Measurements from ENCODE around the gene SOX21.
"Not testable (repeated sequence)": the region's sequence is repeated elsewhere in the genome, so short reads cannot be mapped to it uniquely, and the experiment has no call there.

The SOX21 gene

GRCh38 chr13:94712287-94712811 lies at the start of gene SOX21:
Gene SOX21 (minus strand): TSS chr13:94712545. CDS start chr13:94712049, 496 bp downstream.
- no peak for DNase-seq (ENCODE audit: low read depth in 2 of 3, low spot score in 1 of 3)

- no peak for DNase-seq (ENCODE audit: low read depth in 2 of 3, low spot score in 1 of 3)
Measured at GRCh38 chr13:94761407-94761806, 49.1 kb upstream of the SOX21 start.

GRCh38 chr13:94759120-94759728 lies 46.9 kb upstream of the SOX21 start:
- no peak for DNase-seq (ENCODE audit: low read depth in 2 of 3, low spot score in 1 of 3)

- no peak for DNase-seq (ENCODE audit: low read depth in 2 of 3, low spot score in 1 of 3)
Measured at GRCh38 chr13:94758436-94758960, 46.2 kb upstream of the SOX21 start.

- DNase-seq (ENCODE audit: low read depth in 2 of 3, low spot score in 1 of 3), result no peak
Measured at GRCh38 chr13:94753327-94753726, 41.0 kb upstream of the SOX21 start.

- DNase-seq (ENCODE audit: low read depth in 2 of 3, low spot score in 1 of 3), result no peak
Measured at GRCh38 chr13:94749162-94749561, 36.8 kb upstream of the SOX21 start.

GRCh38 chr13:94739235-94739634 lies 26.9 kb upstream of the SOX21 start:
- no peak for DNase-seq (ENCODE audit: low read depth in 2 of 3, low spot score in 1 of 3)

- DNase-seq (ENCODE audit: low read depth in 2 of 3, low spot score in 1 of 3), result no peak
Measured at GRCh38 chr13:94731028-94731427, 18.7 kb upstream of the SOX21 start.

- DNase-seq (ENCODE audit: low read depth in 2 of 3, low spot score in 1 of 3), result not testable (repeated sequence)
Measured at GRCh38 chr13:94729941-94730340, 17.6 kb upstream of the SOX21 start.

- DNase-seq (ENCODE audit: low read depth in 2 of 3, low spot score in 1 of 3), result no peak
Measured at GRCh38 chr13:94726425-94726824, 14.1 kb upstream of the SOX21 start.

DNA sequence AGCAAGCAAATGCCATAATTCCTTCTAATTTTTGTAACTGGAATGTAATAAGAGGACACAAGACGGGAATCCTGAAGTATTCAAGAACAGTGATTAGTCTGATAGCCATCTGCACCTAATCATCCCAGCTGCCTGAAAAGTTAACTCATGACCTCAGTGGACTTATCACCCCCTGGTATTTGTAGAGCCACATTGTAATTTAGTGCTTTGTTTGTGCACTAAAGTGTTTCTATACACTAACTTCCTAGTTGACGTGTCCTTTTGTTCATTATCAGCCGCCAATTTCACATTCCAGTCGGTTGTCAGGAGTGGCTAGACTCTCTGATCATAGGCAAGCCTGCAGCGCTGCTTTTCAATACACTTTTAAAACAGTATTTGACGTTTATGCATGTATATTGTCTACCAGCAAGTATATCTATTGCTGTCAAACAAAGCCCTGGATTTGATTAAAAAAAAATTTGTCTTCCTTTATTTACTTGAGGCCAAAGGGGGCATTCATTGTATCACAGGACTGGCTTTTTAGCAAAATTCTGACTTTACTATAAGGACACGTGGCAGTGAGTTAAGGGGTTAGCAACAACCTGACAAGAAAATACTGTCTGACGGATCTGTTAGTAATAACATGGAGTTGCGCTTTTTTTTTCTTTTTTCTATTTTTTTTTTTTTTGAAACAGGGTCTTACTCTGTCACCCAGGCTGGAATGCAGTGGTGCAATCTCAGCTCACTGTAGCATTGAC lies 10.4 kb upstream of the SOX21 start:
- no peak for DNase-seq (ENCODE audit: low read depth in 2 of 3, low spot score in 1 of 3)

DNA sequence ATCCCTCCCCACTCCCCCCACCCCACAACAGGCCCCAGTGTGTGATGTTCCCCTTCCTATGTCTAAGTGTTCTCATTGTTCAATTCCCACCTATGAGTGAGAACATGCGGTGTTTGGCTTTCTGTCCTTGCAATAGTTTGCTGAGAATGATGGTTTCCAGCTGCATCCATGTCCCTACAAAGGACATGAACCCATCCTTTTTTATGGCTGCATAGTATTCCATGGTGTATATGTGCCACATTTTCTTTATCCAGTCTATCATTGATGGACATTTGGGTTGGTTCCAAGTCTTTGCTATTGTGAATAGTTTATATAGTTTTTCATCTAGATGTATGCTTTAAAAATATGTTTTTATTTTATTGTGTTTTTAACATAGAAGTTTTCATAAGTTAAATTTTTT lies 6.4 kb upstream of the SOX21 start:
- DNase-seq (ENCODE audit: low read depth in 2 of 3, low spot score in 1 of 3), result not testable (repeated sequence)

- DNase-seq (ENCODE audit: low read depth in 2 of 3, low spot score in 1 of 3), result no peak
Measured at GRCh38 chr13:94717916-94718315, 5.6 kb upstream of the SOX21 start.

DNA sequence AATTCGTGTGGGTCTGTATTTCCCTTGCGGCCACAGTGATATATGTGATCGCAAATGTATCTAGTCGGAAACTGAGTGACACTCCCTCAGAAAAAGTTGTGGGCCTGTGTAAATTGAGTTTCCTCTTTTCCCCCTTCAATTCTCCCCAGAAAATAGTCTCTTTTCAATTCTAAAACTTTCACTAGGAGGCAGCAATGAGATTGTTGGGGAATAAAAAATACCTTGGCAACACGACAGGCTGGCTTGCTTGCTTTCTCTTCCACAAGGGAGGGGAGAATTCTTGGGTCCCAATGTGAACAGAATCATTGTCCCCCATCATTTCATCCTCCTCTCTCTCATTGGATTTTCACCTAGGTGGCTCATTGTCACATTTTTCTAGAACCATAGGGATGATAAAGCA lies 3.7 kb upstream of the SOX21 start:
- DNase-seq (ENCODE audit: low read depth in 2 of 3, low spot score in 1 of 3), result no peak

GRCh38 chr13:94713561-94714182 lies 1.3 kb upstream of the SOX21 start:
- no peak for DNase-seq (ENCODE audit: low read depth in 2 of 3, low spot score in 1 of 3)

DNA sequence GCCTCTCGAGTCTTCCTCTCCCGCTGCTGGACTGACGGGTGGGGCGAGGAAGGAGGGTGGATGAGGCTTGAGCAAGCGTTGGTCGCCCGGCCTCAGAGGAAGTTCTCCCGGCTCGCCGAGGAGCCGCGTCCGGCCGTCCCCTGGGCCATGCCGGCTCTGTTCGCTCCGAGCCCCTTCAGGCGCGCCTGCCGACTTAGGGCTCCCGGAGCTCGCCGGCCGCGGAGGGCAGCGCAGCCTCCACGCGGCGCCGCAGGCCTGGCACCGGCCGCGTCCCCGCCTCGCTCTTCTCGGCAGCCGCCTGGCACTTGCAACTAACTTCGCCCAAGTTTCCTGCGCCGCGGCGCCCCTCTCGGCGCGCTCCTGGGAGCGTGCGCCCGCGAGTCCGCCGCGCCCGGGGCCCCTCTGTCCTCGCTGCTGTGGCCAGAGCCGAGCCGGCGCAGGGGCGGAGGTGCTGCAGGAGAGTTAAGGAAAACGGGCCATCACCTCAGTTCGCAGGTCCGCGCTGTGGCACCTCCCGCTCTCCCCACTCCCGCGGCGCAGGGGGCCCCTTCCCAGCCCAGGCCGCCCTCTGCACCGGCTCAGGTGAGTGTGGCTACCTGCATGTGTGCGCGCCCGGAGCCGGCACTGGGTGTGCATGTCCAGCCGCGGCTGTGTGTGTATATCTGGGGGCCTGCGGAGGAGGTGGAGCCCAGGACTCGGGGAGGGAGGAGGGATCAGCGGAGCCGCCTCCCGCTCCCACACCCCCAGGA lies 641 bp upstream of the SOX21 start:
- no peak for DNase-seq (ENCODE audit: low read depth in 2 of 3, low spot score in 1 of 3)

GRCh38 chr13:94711561-94712286 lies 621 bp downstream of the SOX21 start:
- no peak for DNase-seq (ENCODE audit: low read depth in 2 of 3, low spot score in 1 of 3)

DNA sequence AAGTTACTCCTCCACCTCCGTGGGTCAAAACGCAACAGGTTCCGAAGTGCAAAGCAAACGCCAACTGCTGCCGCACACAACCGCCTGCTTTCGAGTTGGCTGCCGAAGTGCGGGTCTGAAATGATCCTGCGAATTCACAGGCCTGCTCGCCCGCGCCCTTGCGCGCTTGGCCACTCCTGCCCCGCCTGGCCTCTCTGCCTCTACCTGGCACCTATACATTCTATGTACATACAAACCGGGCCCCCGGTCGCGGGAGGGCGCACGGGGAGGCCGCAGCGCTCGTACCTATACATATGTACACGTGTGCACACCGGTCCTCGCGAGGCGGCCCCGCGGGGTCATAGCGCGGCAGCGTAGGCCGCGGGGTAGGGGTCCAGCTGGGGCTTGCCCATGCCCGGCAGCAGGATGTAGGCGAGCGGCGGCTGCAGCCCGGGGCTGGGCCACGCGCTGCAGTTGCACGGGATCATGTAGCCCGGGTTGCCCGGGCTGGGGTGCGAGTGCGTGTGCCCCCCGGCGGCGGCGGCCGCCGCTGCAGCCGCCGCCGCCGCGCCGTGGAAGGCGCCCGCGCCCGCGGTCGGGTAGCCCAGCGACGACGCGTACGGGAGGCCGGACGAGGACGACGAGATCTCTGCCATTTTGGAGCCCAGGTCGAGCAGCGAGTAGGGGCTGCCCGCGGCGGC lies 1.3 kb downstream of the SOX21 start:
- no peak for DNase-seq (ENCODE audit: low read depth in 2 of 3, low spot score in 1 of 3)

- no peak for DNase-seq (ENCODE audit: low read depth in 2 of 3, low spot score in 1 of 3)
Measured at GRCh38 chr13:94710065-94710781, 2.1 kb downstream of the SOX21 start.

Measured in stimulated activated CD4-positive, alpha-beta T cell treated with anti-CD3 and anti-CD28 coated beads, Interleukin-12 subunit alpha, Interleukin-12 subunit beta, amount 100 ng/mL, for 48 hours (primary cell).